Measurements from ENCODE around the gene GP1BB. TPM values are rescaled to one million over a fixed set of nuclear protein-coding genes. Genes with fewer than 3 reads are reported as not detected.

The GP1BB gene
- polyA plus RNA-seq, 3 donors, result 0.13 to 1.5 (median 0.26) TPM

DNA sequence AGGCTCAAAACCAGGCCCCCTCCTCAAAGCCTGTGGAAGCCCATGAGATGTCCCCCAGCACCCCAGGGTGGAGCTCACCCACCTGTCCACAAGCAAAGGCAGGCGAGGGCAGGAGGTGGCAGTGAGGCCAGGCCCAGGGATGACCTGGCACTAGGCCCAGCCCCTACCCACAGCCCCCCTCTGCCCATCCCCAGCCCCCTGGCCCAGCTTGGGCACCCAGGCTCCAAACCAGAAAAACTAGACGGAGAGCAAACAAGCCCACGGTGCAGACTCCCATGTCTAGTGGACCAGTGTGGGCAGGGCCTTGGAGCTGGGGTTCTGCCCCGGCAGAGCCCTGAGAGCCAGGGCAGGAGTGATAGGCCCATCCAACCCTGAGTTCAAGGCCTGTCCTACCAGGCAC lies 20.3 kb downstream of the GP1BB start:
- H3K36me3 Mint-ChIP-seq, result no peaks in the 10 kb centered on the region
- Histone ChIP-seq H3K9ac (ENCODE audit: insufficient read depth, low read length, poor library complexity, severe bottlenecking) (no peak overlapping the region), H3K79me2 (ENCODE audit: insufficient read depth, low read length) (no peaks in the 10 kb centered on the region), H3K4me1 (ENCODE audit: control insufficient read depth in 1 of 2, insufficient read depth in 2 of 2, low read length in 2 of 2) (no peaks in the 10 kb centered on the region), H3K27ac (ENCODE audit: low read depth in 1 of 2, low read length in 2 of 2) (no peak overlapping the region), H3K4me2 (replicated peaks; ENCODE audit: extremely low read depth, low read length, poor library complexity, severe bottlenecking) (no peak overlapping the region), H3K27me3 (ENCODE audit: control insufficient read depth in 2 of 2, insufficient read depth in 2 of 2, low read length in 2 of 2) (no peaks in the 10 kb centered on the region), H2AFZ (ENCODE audit: insufficient read depth, low read depth, low read length, poor library complexity, severe bottlenecking) (no peak overlapping the region), H4K20me1 (ENCODE audit: insufficient read depth, low read length) (no peaks in the 10 kb centered on the region), H3K36me3 (replicated peaks in 1 of 2; ENCODE audit: control insufficient read depth in 1 of 2, insufficient read depth in 2 of 2, low read length in 2 of 2) (no peaks in the 10 kb centered on the region), H3K9me3 (replicated peaks in 1 of 2; ENCODE audit: control insufficient read depth in 1 of 2, insufficient read depth in 1 of 2, low read length in 2 of 2) (no peaks in the 10 kb centered on the region), H3K4me3 (replicated peaks in 1 of 3; ENCODE audit: low read depth in 2 of 3, low read length in 3 of 3) (no peak overlapping the region)
- TF ChIP-seq, protein P1, sequence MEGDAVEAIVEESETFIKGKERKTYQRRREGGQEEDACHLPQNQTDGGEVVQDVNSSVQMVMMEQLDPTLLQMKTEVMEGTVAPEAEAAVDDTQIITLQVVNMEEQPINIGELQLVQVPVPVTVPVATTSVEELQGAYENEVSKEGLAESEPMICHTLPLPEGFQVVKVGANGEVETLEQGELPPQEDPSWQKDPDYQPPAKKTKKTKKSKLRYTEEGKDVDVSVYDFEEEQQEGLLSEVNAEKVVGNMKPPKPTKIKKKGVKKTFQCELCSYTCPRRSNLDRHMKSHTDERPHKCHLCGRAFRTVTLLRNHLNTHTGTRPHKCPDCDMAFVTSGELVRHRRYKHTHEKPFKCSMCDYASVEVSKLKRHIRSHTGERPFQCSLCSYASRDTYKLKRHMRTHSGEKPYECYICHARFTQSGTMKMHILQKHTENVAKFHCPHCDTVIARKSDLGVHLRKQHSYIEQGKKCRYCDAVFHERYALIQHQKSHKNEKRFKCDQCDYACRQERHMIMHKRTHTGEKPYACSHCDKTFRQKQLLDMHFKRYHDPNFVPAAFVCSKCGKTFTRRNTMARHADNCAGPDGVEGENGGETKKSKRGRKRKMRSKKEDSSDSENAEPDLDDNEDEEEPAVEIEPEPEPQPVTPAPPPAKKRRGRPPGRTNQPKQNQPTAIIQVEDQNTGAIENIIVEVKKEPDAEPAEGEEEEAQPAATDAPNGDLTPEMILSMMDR (IDR thresholded peaks at IDR 0.05), result no peak
- intact Hi-C loops (cut with micrococcal nuclease), result no loop called here
- no peak overlapping the region for H3K4me3 Mint-ChIP-seq
- peaks cover 0 to 3% (median 0%) of the 10 kb centered on the region in 7 donors for H3K9me3 Mint-ChIP-seq
- H3K4me1 Mint-ChIP-seq, result no peaks in the 10 kb centered on the region
- no peak for DNase-seq
- H3K27ac Mint-ChIP-seq, result no peak overlapping the region
- peaks cover 2 to 11% (median 7%) of the 10 kb centered on the region in 3 donors for H3K27me3 Mint-ChIP-seq (ENCODE audit: low read depth in 3 of 3)
- 93% methylated on average over 4 of the region's 4 CpGs for WGBS (ENCODE audit: insufficient coverage)

DNA sequence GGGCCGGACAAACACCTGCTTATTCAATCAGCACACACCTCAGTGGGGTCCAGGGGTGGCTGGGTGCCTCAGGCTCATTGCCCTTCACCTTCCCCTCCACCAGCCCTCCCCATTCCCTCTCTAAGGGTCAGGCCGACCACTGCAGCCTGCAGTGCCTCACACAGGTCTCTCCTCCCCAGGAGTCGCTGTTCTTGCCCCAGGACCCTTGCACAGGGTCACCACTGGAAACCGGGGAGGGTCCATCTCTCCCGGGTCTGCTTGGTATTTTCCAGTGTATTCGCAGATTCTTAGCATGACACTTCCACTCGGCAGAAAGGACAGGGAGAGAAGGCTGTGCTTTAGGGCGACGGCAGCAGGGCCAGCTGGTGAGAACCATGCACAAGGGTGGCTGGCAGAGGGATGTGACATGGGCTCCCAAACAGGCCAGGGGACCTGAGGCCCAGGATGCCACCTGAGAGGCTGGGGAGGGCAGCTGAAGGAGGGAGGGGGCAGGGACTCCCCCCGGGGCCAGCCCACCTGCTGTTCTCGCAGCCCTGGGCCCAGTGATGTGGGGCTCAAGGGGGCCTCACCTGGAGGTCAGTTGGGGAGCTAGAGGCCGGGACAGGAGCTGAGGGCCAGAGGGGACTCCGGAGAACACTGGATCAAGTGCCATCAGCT lies 21.1 kb downstream of the GP1BB start:
- Histone ChIP-seq H3K9me3 (replicated peaks in 1 of 2; ENCODE audit: control insufficient read depth in 1 of 2, insufficient read depth in 1 of 2, low read length in 2 of 2) (no peaks in the 10 kb centered on the region), H3K27me3 (ENCODE audit: control insufficient read depth in 2 of 2, insufficient read depth in 2 of 2, low read length in 2 of 2) (peaks cover 0 to 2% of the 10 kb centered on the region in 2 donors), H2AFZ (ENCODE audit: insufficient read depth, low read depth, low read length, poor library complexity, severe bottlenecking) (no peak overlapping the region), H3K4me2 (replicated peaks; ENCODE audit: extremely low read depth, low read length, poor library complexity, severe bottlenecking) (no peak overlapping the region), H3K27ac (ENCODE audit: low read depth in 1 of 2, low read length in 2 of 2) (no peak overlapping the region), H3K4me3 (replicated peaks in 1 of 3; ENCODE audit: low read depth in 2 of 3, low read length in 3 of 3) (no peak overlapping the region), H3K9ac (ENCODE audit: insufficient read depth, low read length, poor library complexity, severe bottlenecking) (no peak overlapping the region), H3K79me2 (ENCODE audit: insufficient read depth, low read length) (no peaks in the 10 kb centered on the region), H3K4me1 (ENCODE audit: control insufficient read depth in 1 of 2, insufficient read depth in 2 of 2, low read length in 2 of 2) (no peaks in the 10 kb centered on the region), H3K36me3 (replicated peaks in 1 of 2; ENCODE audit: control insufficient read depth in 1 of 2, insufficient read depth in 2 of 2, low read length in 2 of 2) (no peaks in the 10 kb centered on the region), H4K20me1 (ENCODE audit: insufficient read depth, low read length) (no peaks in the 10 kb centered on the region)
- H3K9me3 Mint-ChIP-seq, result peaks cover 0 to 3% (median 0%) of the 10 kb centered on the region in 7 donors
- H3K4me3 Mint-ChIP-seq, result no peak overlapping the region
- 93% methylated on average over 13 of the region's 13 CpGs for WGBS (ENCODE audit: insufficient coverage)
- intact Hi-C loops (cut with micrococcal nuclease), result no loop called here
- H3K27ac Mint-ChIP-seq, result no peak overlapping the region
- no peaks in the 10 kb centered on the region for H3K4me1 Mint-ChIP-seq
- no peaks in the 10 kb centered on the region for H3K36me3 Mint-ChIP-seq
- DNase-seq, result no peak
- peaks cover 4 to 12% (median 7%) of the 10 kb centered on the region in 3 donors for H3K27me3 Mint-ChIP-seq (ENCODE audit: low read depth in 3 of 3)
- TF ChIP-seq, protein P1 (IDR thresholded peaks at IDR 0.05), result no peak
